Measurements from ENCODE around the gene GLIS2.

DNA sequence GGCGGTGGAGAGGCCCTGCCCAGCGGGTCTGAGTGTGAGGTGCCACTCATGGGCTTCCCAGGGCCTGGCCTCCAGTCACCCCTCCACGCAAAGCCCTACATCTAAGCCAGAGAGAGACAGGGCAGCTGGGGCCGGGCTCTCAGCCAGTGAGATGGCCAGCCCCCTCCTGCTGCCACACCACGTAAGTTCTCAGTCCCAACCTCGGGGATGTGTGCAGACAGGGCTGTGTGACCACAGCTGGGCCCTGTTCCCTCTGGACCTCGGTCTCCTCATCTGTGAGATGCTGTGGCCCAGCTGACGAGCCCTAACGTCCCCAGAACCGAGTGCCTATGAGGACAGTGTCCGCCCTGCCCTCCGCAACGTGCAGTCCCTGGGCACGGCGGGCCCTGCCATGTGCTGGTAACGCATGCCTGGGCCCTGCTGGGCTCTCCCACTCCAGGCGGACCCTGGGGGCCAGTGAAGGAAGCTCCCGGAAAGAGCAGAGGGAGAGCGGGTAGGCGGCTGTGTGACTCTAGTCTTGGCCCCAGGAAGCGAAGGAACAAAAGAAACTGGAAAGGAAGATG, 67.0 kb downstream of the GLIS2 start:
- TF ChIP-seq, protein P1, sequence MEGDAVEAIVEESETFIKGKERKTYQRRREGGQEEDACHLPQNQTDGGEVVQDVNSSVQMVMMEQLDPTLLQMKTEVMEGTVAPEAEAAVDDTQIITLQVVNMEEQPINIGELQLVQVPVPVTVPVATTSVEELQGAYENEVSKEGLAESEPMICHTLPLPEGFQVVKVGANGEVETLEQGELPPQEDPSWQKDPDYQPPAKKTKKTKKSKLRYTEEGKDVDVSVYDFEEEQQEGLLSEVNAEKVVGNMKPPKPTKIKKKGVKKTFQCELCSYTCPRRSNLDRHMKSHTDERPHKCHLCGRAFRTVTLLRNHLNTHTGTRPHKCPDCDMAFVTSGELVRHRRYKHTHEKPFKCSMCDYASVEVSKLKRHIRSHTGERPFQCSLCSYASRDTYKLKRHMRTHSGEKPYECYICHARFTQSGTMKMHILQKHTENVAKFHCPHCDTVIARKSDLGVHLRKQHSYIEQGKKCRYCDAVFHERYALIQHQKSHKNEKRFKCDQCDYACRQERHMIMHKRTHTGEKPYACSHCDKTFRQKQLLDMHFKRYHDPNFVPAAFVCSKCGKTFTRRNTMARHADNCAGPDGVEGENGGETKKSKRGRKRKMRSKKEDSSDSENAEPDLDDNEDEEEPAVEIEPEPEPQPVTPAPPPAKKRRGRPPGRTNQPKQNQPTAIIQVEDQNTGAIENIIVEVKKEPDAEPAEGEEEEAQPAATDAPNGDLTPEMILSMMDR (conservative IDR thresholded peaks at IDR 0.05; ENCODE audit: low read depth, low read length): no peak
- TF ChIP-seq EZH2 (IDR thresholded peaks at IDR 0.05; ENCODE audit: low read length, unreplicated experiment) (no peak), EZH2phosphoT487 (IDR thresholded peaks at IDR 0.05; ENCODE audit: borderline replicate concordance, low read length) (no peak)
